HG03565 (cell line): Measurements from ENCODE around the gene SPSB4.

Experiments used
- ATAC-seq: cut with Tn5 transposase; IDR thresholded peaks from one replicate; pipeline ENCODE4 v1.9.1; 2021; ENCODE audit warnings: mild to moderate bottlenecking, moderate library complexity; ENCODE audit not compliant: unreplicated experiment

SPSB4 gene

DNA sequence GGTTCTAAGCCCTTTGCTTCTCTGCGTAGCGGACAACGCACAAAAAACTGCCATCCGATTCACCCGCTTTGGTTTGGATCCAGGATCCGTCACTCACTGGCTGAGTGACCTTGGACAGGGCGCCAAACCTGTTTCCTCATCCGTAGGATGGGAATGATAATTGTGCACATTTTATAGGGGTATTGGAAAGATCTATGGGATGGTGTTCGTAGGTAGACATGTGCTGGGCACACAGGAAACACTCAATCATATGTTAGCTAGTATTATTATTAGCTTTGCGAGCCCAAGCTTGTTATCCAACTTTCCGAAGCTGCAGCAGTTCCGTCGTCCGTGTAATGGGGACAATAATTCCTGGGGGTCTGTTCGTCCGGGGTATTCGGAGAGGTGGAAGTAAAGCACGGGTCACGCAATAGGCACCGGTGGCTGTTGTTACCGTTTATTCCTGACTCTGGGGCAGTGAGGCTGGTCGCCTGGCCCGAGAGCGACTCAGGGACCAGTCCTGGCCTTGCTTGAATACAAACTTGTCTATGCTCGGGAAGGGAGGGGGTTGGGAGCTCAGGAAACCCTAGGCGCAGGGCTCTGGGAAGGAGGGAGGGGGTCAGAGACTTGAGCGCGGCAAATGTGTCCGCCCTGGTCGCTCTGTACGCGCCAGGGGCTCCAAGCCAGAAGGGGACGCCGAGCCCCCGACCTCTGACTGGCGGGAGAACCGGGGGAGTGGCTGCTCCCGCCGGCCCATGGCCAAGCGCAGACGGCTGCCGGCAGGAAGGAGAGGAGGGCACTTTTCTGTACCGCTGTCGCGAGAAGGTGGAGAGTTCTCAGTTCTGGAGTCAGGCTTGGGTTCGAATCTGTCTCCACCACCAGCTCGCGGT lies 1.3 kb downstream of the SPSB4 start:
- no peak for ATAC-seq

DNA sequence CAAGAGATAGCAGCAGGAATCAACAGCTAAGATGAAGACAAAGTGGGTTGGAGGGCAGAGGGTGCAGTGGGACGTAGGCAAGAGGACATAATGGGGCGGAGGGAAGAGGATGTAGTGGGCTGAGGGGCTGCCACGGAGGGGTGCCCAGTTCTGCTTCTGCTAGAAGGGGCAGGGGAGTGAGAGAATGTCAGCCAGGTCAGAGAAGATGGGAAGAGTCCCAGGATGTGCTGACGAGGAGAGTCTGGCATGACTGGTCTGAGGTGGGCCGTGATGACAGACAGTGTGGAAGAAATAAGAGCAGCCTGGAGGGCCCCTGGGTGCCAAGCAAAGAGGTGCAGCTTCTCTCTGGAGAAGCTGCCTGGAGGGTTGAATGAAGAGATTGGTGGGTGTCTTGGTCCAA lies 4.0 kb downstream of the SPSB4 start:
- ATAC-seq = no peak

DNA sequence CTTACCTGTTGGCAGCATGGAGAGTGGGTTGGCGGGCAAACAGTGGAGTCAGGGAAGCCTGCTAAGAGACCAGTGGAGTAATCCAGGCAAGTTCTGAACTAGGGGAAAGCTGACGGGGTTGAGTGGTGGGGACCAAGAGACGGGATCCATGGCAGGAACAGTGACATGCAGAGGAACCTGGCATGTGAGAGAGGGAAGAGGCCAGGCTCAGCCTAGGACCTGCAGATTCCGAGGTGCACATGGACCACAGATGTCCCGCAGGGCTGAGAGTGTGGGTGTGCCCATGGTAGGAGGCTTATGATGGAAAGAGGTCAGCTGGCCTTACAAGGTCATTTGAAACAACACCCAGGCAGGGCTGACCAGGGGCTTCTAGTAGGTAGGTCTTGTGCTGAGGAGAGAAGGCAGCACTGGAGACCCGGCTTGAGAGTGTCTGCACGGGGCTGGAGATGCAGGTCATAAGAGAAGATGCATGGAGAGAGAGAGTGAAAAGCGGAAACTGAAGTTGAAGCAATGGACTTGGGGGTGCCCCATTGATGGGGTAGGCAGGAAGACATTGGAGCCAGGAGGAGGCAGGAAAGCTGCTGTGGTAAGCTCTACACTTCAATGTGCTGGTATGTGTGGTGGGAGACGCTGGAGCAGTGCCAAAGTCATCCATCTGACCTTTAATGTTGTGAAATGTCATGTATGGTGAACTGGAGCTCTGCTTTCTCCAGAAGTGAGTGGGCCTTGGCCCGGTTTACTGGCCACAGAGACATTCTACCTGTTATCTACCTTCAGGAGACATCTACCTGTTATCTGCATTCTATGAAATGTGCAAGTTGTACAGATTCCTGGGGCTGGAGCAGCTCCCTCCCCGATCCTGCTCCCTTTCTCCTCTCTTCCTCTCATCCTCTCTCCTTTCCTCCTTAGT lies 4.6 kb downstream of the SPSB4 start:
- no peak for ATAC-seq

DNA sequence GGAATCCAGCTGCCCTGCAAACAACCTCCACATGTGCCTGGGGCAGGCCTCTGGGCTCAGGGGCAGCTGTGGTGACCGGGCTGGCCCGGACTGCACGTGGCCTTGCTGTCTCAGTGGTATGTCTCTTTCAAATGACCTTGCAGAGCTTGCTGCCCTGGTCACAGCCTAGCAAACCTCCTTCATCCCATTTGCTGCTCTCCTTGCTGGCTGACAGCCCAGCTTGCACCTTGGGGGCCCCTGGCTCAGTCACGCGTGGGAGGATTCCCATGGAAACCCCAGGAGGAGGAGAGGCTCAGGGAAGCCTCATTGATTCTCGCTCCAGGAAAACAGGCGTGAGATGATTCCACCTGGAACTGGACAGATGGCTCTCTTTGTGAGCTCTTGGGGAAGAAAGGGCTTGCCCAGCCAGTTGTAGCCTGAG lies 5.6 kb downstream of the SPSB4 start:
- no peak for ATAC-seq

DNA sequence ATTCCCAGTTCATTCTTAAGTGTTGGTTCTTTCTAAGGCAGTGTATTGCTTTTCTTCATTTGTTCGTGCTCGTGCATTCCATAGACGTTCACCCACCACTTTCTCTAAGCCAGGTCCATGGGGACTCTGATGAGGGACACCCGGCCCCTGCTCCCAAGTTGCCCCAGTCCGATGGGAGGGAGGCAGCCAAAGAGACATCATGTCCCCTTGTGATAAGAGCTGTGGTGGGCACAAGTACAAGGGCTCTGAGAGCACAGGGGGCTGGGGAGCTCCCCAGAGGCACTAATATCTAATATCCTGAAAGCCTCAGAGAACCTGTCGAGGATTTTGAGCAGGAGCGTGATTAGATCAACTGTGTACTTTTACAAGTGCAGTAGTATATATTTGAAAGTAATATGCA lies 6.3 kb downstream of the SPSB4 start:
- ATAC-seq = no peak

DNA sequence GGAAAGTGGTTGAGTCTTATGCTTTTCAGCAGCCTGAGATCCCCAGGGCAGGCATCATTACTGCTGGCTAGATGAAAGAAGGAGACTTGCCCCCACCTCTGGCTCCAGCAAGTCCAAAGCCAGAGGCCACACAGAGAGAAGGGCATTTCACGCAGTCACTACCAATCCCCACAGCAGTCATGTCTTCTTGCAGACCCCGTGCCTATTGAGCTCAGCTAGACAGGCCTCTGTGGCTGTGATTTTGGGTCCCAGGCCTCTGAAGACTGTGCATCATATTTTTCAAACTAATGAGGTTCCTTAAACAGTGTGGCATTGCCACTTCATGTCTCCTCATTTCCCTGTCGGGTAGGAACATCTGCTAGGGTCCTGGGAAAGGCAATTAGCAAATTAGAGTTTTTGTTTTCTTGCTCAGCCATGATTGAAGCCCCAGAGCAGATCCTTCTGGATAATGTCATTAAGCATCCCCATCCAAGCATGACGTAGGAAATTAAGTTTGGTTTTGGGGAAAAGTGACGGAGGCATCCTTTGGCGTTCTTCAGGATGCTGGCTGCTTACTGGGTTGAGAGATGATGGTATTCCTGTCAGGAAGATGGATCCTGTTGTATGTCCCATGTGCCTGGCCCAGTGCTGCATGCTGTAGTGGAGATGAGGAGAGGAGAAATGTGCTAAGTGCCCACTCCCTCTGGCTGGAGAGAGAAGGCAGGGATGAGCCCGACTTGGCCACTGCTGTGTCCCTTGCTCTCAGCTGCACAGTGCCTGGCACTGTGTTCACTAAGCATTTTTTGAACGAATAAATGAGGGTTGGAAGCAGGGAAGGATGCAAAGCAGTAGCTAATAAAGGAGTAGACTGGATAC lies 7.0 kb downstream of the SPSB4 start:
- no peak for ATAC-seq

DNA sequence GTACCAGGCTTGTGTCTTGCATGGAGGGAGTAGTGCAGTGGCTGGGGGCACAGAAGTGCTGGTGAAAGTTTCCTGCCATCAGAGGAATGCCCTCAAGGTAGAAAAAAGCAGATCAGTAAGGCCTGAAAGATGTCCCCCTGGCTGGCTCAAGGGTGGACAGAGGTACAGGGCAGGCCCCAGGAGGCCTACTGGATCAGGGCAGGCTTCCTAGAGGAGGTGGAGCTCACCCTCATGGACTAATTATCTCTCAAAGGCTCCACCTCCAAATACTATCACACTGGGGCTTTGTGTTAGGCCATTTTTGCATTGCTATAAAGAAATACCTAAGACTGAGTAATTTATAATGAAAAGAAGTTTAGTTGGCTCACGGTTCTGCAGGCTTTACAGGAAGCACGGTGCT lies 7.8 kb downstream of the SPSB4 start:
- ATAC-seq = no peak

DNA sequence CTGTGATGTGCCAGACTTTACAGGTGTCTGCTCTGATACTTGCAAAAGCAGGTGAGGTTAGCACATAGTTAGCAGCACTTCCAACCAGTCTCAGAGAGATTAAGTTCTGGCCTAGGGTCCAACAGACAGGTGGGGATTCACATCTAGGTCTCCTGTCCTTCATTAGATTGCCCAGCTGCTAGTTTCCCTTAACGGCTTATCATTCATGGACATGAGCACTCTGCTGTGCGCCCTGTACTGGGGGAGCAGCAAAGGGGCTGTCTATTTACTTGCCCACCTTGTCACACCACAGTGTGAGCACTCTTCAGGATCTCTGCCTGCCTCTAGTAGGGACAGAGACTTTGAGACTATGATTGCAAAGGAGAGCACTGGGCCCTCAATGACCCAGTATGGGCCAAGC lies 8.7 kb downstream of the SPSB4 start:
- no peak for ATAC-seq

DNA sequence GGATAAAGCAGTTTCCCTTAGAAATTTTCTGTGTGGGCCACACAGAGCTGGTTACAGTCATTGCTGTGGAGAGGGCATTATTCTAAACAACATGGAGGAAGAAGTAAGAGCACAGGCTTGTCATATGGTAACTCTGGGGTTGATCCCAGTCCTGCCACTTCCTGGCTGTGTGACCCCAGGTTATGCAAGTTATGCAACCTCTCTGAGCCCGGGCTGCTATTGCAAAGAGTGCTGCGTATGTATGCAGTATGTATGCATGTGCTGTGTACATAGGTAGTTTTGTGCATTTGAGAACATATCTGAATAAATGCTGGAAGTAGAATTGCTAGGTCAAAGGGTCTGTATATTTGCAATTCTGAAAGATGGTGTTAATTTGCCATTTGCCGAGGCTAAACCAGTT lies 9.2 kb downstream of the SPSB4 start:
- no peak for ATAC-seq

DNA sequence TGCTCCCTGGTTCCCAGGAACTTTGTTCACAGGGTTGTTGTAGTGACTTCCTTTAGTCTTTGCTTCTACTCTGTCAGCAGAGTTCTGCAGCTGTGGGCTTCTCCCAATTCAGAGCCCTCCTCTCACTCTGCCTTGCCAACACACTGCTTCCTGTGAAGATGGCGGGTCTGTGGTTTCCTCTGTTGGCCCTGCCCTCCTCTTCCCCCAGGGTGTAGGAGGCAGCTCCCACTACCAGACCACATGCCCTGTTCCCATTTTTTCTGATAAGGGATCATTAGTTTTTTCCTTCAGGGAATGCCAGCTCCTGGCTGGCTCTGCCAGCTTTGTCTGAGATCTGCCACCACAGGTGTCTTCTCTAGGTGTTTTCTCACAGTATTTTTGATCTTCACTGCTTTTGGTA lies 12.7 kb downstream of the SPSB4 start:
- ATAC-seq = no peak

DNA sequence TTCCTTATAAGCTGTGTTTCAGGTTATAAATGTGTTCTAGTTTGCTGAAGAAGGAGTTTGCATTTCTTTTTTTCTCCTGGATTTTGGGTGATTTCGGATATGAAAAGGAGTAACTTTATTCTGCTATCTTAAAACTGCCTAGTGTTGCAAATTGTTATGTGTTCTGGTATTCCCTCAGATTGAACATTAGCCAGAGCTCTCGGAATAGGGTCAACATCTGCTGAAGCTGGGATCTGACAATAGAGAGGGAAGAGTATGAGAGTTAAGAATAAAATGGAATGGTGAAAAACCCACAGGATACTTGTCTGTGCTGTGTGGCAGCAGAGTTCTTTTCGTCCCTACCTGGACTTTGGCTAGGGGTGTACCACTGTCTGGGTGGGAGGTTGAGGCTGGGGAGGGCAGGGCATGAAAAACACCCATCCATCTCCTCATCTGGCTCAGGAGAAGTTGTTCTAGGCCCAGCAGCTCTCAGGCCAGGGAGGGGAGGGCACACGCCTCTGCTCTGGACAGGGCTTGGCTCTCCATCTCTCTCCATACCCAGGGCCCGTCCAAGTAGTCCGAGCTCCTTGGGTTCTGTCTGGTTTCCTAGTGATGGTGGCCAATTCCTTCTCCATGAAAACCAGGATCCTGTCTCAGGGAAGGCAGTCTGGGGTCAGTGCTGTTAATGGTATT lies 13.2 kb downstream of the SPSB4 start:
- no peak for ATAC-seq

DNA sequence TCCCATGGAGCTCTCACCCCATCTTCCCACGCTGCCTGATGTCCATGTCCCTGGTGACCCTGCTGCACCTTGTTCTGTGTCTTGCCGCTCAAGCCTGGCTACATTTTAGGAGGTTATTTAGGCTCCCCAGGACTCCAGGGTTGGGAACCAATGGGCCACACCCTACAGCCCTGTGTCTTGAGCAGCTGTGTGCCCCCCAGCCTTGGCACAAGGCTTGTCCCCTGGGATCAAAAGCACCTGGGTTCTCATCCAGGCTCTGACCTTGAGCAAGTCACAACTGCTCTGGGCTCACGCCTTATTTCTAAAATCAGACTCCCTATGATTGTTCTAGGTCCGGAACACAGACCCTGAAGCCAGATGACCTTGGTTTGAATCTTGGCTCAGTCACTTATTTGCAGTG lies 14.1 kb downstream of the SPSB4 start:
- ATAC-seq = no peak

DNA sequence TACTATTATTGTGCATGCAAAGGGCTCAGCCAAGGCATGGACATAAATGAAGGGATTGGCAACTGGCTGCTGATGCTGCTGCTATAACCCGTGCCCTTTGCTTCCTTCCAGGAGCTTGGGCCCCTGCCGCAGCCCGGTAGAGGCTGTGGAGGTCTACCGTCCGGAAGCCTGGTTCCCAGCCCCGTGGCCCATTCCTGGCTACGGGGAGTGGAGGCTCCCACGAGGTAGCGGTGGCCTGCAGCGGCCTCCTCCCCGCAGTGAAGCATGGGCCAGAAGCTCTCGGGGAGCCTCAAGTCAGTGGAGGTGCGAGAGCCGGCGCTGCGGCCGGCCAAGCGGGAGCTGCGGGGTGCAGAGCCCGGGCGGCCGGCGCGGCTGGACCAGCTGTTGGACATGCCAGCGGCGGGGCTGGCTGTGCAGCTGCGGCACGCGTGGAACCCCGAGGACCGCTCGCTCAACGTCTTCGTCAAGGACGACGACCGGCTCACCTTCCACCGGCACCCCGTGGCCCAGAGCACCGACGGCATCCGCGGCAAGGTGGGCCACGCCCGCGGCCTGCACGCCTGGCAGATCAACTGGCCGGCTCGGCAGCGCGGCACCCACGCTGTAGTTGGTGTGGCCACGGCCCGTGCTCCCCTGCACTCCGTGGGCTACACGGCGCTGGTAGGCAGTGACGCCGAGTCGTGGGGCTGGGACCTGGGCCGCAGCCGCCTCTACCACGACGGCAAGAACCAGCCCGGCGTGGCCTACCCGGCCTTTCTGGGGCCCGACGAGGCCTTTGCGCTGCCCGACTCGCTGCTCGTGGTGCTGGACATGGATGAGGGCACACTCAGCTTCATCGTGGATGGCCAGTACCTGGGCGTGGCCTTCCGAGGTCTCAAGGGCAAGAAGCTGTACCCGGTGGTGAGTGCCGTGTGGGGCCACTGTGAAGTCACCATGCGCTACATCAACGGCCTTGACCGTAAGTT lies 15.0 kb downstream of the SPSB4 start:
- ATAC-seq = no peak

DNA sequence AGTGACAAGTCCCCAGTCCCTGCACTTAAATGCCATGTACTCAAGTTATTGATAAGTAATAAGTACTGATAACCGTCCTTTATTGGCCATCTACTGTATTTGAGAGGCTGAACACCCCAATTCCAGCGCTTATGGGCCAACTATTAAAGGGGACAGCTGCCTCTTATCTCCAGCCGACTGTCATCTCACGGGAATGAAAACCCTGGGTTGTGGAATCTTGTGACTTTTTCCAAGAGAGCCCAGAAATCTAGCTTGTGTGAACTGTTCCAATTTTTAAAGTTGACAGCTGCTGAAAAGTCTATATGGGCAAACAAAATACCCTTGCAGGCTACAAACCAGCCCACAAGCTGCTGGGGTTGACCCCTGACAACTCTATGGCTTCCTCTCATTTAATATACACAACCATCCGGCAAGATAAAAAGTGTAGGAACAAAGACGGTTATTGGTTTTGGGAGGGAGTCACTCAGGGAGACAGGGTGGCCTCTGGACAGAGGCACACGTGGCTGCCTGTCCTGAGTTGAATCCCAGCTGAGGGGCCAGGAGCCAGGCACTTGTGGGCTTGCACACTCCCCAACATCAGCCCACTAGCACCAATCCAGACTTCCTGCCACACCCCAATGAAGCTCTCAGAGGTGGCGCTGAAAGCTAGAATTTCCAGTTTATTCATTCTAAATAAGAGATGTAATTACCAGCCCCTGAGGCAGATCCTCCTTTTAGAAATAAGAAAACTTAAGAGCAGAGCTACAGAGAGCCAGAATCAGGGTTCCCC lies 16.2 kb downstream of the SPSB4 start:
- no peak for ATAC-seq

DNA sequence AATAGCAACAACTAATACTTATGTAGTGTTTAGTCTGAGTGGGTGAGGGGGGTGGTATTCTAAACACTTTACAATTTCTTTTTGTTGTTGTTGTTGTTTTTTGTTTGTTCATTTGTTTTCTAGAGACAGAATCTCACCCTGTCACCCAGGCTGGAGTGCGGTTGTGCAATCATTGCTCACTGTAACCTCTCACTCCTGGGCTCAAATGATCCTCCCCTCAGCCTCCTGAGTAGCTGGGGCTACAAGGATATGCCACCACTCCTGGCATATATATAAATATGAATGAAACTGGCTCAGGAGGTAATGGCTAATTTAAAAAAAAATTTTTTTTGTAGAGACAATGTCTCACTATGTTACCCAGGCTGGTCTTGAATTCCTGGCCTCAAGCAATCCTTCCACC lies 19.1 kb downstream of the SPSB4 start:
- no peak for ATAC-seq

DNA sequence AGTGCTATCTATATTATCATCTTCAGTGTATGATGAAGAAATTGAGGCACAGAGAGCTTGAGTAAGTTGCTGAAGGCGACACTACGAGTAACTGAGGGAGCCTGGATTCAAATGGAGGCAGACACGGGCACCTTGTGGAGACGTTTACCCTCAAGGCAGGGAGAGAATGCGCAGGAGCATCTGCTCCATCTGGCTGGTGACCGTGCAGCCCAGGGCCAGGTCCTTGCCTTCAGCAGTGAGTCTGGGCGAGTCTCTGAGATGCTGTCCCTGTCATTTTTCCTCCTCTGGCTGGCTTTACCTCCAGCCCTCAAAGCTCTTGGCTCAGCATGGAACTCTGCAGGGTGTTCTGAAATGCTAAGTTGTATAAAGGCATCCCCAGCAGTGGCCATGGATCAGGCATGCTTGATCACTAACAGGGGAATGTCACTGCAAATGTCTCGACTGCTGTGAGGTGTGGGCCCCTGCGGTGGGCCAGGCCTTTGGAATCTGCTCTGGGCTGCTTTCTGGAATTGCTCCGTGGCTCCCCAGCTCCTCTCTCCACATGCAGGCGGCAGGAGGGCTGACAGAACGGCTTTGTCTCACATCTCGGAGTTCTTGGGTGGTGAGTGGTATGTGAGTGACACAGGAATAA lies 19.7 kb downstream of the SPSB4 start:
- no peak for ATAC-seq

DNA sequence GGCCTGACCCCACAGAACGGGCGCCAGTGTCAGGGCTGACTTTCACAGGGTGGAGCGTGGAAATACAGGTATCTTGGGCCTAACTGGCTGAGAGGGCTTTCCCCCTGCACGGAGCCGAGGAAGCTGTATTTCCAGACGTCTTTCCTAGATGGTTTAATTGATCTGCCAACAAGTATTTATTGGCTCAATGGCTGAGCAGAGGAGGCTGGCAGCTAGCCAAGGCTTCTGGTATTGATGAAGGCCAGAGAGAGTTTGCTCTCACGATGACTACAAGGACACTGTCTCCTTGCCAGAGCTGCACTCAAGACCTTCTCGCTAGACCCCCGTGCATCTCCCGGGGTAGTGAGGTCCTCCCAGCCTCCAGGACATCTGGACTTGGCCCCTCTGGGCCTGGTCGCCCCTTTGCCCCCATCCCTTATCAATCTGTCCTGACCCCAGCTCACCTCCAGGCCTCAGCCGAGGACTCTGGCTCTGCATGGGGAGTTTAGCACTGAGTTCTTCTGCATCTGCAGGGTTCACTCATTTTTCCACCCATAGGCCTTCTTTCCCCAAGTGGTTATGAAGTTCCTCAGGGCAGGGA lies 20.6 kb downstream of the SPSB4 start:
- no peak for ATAC-seq

DNA sequence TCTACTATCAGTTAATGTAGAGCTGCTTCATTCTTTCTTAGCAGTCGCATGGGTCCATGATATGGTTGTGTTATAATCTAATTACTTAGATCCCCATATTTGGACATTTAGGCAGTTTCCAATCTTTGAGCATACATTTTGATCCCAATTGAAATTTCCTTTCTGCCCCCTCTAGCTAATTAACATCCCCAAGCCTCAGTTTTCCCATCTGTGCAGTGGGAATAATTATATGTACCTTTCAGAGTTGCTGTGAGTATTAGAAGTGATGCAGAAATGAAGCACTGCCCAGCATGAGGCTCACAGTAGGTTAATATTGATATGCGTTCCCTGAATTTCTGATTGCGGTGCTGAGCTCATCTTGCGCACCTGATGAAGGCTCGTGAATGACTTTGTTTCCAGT lies 21.8 kb downstream of the SPSB4 start:
- ATAC-seq = no peak
